Fibroblast of skin of abdomen (primary cell): Measurements from ENCODE around the gene UPB1.
"Not testable (repeated sequence)": the region's sequence is repeated elsewhere in the genome, so short reads cannot be mapped to it uniquely, and the experiment has no call there.

Experiments
- DNase-seq: peaks from one replicate; pipeline ENCODE4 v3.0.0-alpha.2; 2013

The UPB1 gene

GRCh38 chr22:24535348-24535747 is 40.2 kb downstream of the UPB1 start:
- DNase-seq: no peak

GRCh38 chr22:24536089-24536488 is 41.0 kb downstream of the UPB1 start:
- no peak for DNase-seq

- DNase-seq: no peak
Observed at GRCh38 chr22:24540470-24540869, 45.3 kb downstream of the UPB1 start.

GRCh38 chr22:24541681-24542515 is 46.8 kb downstream of the UPB1 start:
- no peak for DNase-seq

DNA sequence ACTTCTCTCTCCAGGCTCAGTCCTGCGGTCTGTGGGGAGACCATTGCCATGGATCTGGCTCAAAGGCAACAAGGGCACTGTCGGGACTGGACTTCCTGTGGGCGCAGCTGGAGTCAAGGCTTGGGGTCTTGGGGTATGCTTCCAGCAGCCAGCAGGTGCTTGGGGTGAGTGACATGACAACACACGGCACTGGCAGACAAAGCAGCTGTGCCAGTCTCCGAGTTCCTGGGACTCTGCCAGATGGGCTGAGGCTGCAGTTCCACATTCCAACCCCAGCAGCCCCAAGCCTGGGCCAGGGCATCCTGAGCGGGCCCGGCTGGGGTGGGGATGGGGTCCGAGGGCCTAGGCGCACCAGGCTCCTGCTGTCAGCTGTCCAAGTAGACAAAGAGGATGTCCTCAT is 47.5 kb downstream of the UPB1 start:
- no peak for DNase-seq

GRCh38 chr22:24543185-24543601 is 48.1 kb downstream of the UPB1 start:
- no peak for DNase-seq

- DNase-seq: no peak
Observed at GRCh38 chr22:24543679-24544243, 48.6 kb downstream of the UPB1 start.

DNA sequence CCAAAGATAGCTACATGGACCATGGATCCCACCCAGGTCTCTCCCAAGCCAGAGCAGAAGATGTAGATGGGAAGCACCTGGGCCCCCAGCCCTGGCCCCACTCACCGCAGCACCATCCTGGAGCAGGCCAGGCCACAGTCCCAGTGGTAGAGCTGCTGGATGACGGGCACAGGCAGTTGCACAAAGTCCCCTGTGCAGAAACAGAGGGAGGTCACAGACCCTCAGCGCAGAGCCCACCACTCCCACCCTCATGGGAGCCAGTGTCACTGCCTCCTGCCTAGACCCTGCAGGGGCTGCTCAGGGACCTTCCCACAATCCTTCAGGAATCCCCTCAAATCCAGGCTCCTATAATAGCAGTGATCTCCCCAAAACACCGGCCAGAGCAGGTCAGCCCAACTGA is 53.7 kb downstream of the UPB1 start:
- no peak for DNase-seq

- no peak for DNase-seq
Observed at GRCh38 chr22:24550028-24550901, 55.1 kb downstream of the UPB1 start.

- no peak for DNase-seq
Observed at GRCh38 chr22:24550902-24551435, 55.8 kb downstream of the UPB1 start.

- not testable (repeated sequence) for DNase-seq
Observed at GRCh38 chr22:24552503-24553286, 57.6 kb downstream of the UPB1 start.

- peak; percentile 6 for DNase-seq
Observed at GRCh38 chr22:24553597-24554312, 58.6 kb downstream of the UPB1 start.

- DNase-seq: peak; percentile 34
Observed at GRCh38 chr22:24554313-24555164, 59.4 kb downstream of the UPB1 start, which contains the start of gene GUCD1. Gene GUCD1 (minus strand): TSS chr22:24555138. CDS start chr22:24554991, 147 bp downstream.

- peak; percentile 99 for DNase-seq
Observed at GRCh38 chr22:24555165-24556039, 60.3 kb downstream of the UPB1 start, which contains the start of gene SNRPD3. Gene SNRPD3 (plus strand): TSS chr22:24555999. CDS start chr22:24557675, 1,676 bp downstream.

DNA sequence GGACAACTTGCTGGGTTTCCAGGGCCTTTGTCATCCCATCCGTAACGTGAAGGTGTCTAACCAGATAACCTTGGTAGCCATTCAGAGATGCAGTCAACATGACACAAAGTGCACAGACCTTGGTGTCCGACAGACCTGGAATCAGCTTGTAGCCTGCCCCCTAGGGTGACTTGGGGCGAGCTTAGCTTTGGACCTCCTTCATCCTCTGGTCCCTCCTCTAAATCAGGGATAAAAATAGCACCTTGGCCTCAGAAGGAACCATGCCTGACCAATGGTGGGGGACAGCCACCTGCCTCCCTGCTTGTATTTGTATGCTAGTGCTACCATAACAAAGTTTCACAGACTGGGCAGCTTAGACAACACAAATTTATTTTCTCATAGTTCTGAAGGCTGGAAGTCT is 64.3 kb downstream of the UPB1 start:
- no peak for DNase-seq

DNA sequence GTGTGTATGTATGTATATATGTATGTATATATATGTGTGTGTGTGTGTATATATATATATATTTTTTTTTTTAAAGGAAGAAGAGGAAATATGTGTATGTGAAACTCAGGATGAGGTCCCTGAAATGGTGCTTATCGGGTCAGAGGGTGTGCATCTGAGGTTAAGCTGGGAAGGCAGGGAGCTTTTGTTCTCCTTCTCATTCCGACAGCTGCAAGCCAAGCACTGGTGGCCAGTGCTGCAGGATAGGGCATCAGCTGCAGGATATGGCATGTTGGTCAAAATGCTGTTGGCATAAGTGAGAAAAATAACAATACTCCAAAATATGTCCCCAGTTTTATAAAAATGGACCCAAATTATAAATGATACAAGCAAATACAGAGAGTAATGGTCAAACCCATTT is 68.1 kb downstream of the UPB1 start:
- no peak for DNase-seq

DNA sequence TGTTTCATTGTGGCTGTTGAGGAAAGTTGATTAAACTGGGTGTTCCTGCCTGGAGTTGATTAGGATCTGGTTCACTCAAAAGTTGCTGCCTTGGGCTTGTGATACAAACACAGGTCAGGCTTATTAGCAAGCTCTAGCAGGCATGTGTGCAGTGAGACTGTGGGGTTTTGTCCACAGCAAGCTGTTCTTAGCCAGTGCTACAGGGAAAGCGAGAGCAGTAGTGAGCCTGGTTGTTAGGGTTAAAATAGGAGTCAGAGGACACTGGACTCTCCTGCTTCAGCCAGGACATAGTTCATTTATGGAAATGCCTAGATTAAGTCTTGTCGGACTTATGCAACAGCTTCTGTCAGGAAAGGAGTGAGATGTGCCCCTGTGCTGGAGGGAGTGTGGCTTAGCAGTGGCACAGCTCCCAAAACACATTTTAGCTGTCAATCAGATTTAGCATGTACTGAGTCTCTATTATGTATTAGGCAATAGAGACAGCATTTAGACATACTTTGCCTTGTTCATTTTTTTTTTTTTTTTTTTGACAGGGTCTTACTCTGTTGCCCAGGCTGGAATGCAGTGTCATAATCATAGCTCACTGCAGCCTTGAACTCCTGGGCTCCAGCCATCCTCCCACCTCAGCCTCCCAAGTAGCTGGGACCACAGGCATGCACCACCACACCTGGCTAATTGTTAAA is 69.4 kb downstream of the UPB1 start:
- DNase-seq: no peak

DNA sequence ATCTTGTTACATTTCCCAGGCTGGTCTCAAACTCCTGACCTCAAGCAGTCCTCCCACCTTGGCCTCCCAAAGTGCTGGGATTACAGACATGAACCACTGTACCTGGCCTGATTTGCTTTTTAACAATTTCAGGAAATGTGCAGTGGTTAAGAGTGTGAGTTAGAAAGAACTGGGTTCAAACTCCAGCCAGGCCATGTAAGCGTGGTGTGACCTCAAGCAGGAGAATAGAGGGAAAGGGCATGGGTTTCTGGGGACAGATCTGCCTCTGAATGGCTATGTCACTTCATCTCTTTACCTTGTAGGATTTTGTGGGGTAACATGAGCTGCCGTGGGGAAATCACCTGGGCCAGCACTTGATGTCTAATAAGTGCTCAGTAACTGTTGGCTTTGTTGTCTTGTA is 69.9 kb downstream of the UPB1 start:
- DNase-seq: no peak
